ENCODE results near the gene THBS1. TPM values are rescaled to one million over a fixed set of nuclear protein-coding genes. Genes with fewer than 3 reads are reported as not detected.

Gene THBS1
- total RNA-seq, 1 donor from 2014 or later = 17.3 TPM

- Mint-ChIP-seq H3K9me3 (no peaks in the 10 kb centered on the region), H3K27me3 (ENCODE audit: low read depth) (no peaks in the 10 kb centered on the region), H3K36me3 (ENCODE audit: low read depth) (peaks cover 12% of the 10 kb centered on the region), H3K4me1 (peaks cover 5% of the 10 kb centered on the region), H3K4me3 (no peak overlapping the region), H3K27ac (ENCODE audit: unreplicated experiment) (no peak overlapping the region)
- TF ChIP-seq, protein P1, sequence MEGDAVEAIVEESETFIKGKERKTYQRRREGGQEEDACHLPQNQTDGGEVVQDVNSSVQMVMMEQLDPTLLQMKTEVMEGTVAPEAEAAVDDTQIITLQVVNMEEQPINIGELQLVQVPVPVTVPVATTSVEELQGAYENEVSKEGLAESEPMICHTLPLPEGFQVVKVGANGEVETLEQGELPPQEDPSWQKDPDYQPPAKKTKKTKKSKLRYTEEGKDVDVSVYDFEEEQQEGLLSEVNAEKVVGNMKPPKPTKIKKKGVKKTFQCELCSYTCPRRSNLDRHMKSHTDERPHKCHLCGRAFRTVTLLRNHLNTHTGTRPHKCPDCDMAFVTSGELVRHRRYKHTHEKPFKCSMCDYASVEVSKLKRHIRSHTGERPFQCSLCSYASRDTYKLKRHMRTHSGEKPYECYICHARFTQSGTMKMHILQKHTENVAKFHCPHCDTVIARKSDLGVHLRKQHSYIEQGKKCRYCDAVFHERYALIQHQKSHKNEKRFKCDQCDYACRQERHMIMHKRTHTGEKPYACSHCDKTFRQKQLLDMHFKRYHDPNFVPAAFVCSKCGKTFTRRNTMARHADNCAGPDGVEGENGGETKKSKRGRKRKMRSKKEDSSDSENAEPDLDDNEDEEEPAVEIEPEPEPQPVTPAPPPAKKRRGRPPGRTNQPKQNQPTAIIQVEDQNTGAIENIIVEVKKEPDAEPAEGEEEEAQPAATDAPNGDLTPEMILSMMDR (conservative IDR thresholded peaks at IDR 0.05) = no peak
- no peak for DNase-seq (ENCODE audit: low read depth, low spot score)
Observed at GRCh38 chr15:39589193-39589814, 8.4 kb downstream of the THBS1 start.

DNA sequence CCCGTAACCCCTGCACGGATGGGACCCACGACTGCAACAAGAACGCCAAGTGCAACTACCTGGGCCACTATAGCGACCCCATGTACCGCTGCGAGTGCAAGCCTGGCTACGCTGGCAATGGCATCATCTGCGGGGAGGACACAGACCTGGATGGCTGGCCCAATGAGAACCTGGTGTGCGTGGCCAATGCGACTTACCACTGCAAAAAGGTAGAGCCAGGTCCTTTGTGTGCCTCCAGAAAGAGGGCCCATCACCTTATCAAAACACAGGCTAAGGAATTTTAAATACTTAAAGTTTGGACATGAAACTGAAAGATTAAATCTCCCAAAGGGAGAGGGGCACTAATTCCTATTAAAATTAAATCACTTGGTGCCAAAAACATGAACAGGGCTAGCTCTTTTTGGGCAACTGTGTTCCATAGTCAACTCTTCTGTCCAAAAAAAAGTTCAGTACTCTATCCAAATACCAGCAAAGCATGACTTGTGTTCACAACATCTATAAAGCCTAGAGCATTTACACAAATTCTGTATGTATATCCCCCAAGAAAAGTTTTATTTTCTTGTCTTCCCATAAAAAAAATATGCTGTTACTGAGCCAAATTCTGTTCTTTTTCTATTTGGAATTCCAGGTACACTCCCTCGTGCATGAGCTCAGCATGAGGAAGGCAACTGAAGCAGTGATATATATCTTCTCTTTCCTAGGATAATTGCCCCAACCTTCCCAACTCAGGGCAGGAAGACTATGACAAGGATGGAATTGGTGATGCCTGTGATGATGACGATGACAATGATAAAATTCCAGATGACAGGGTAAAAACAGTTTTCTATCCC is 9.2 kb downstream of the THBS1 start:
- Mint-ChIP-seq H3K36me3 (ENCODE audit: low read depth) (peaks cover 12% of the 10 kb centered on the region), H3K27ac (ENCODE audit: unreplicated experiment) (no peak overlapping the region), H3K4me3 (no peak overlapping the region), H3K4me1 (peaks cover 5% of the 10 kb centered on the region), H3K9me3 (no peaks in the 10 kb centered on the region), H3K27me3 (ENCODE audit: low read depth) (no peaks in the 10 kb centered on the region)
- TF ChIP-seq, protein P1 (conservative IDR thresholded peaks at IDR 0.05) = no peak
- no peak for DNase-seq (ENCODE audit: low read depth, low spot score)

DNA sequence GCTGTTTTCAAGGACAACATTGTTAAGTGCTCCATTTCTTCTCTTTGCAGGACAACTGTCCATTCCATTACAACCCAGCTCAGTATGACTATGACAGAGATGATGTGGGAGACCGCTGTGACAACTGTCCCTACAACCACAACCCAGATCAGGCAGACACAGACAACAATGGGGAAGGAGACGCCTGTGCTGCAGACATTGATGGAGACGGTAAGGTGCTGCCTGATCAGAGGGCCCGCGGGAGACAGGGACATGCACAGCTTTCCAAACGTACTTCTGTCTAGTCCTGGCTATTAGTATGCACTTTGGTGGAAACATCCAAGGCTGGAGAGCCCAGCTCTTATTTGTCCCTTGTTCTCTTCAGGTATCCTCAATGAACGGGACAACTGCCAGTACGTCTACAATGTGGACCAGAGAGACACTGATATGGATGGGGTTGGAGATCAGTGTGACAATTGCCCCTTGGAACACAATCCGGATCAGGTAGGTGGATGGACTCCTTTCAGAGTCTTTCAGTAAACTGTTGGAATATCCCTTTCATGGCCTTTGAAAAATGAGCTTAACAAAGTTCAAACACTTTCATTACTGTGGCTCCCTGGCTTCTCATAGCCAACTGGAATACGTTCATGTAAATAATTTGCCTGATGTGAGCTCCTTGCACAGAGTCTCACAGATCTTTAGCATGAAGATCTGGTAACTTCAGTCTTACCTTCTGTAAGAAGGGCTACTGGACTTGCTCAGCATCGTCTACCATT is 10.4 kb downstream of the THBS1 start:
- no peaks in the 10 kb centered on the region for H3K27me3 Mint-ChIP-seq (ENCODE audit: low read depth)
- H3K4me3 Mint-ChIP-seq = no peak overlapping the region
- no peak overlapping the region for H3K27ac Mint-ChIP-seq (ENCODE audit: unreplicated experiment)
- DNase-seq (ENCODE audit: low read depth, low spot score) = no peak
- H3K9me3 Mint-ChIP-seq = no peaks in the 10 kb centered on the region
- peaks cover 15% of the 10 kb centered on the region for H3K36me3 Mint-ChIP-seq (ENCODE audit: low read depth)
- TF ChIP-seq, protein P1 (conservative IDR thresholded peaks at IDR 0.05) = no peak
- peaks cover 11% of the 10 kb centered on the region for H3K4me1 Mint-ChIP-seq

DNA sequence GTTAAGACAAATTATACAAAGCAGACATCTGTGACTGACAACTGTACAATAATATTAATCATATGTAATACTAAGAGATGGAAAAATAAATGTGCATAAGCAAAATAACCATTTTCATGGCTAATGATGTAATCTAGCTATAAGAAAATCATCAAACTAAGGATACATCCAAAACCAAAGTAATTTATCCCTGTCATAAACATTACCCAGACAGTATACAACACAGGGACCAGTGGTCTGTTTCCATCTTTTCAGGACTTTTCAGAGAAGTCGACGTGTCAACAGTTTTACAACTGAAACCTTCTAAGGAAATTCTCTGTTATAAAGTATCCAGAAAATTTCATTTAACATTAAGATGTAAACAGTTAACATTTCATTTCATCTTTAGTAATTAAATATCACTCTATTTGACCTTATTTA is 11.0 kb downstream of the THBS1 start:
- TF ChIP-seq, protein P1 (conservative IDR thresholded peaks at IDR 0.05) = no peak
- Mint-ChIP-seq H3K27me3 (ENCODE audit: low read depth) (no peaks in the 10 kb centered on the region), H3K27ac (ENCODE audit: unreplicated experiment) (no peak overlapping the region), H3K4me3 (no peak overlapping the region), H3K4me1 (peaks cover 6% of the 10 kb centered on the region), H3K9me3 (no peaks in the 10 kb centered on the region), H3K36me3 (ENCODE audit: low read depth) (peaks cover 15% of the 10 kb centered on the region)
- DNase-seq (ENCODE audit: low read depth, low spot score) = no peak

DNA sequence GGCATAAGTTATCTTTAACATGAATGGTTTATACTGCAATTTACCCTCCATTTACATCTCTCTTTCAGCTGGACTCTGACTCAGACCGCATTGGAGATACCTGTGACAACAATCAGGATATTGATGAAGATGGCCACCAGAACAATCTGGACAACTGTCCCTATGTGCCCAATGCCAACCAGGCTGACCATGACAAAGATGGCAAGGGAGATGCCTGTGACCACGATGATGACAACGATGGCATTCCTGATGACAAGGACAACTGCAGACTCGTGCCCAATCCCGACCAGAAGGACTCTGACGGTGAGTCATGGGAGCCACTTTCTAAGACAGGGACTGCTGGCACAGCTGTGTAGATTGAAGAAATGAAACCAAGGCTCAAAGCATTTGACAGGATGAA is 11.6 kb downstream of the THBS1 start:
- no peaks in the 10 kb centered on the region for H3K27me3 Mint-ChIP-seq (ENCODE audit: low read depth)
- H3K27ac Mint-ChIP-seq (ENCODE audit: unreplicated experiment) = no peak overlapping the region
- TF ChIP-seq, protein P1 (conservative IDR thresholded peaks at IDR 0.05) = no peak
- H3K9me3 Mint-ChIP-seq = no peaks in the 10 kb centered on the region
- DNase-seq (ENCODE audit: low read depth, low spot score) = no peak
- peaks cover 15% of the 10 kb centered on the region for H3K36me3 Mint-ChIP-seq (ENCODE audit: low read depth)
- H3K4me3 Mint-ChIP-seq = no peak overlapping the region
- peaks cover 6% of the 10 kb centered on the region for H3K4me1 Mint-ChIP-seq
